Nephron (organoid): ENCODE data around the gene FTO.

Experiments used
- H3K27ac Mint-ChIP-seq, 3 experiments: 2 replicates each; pipeline ENCODE4 v1.8.0; 2020; ENCODE audit warnings: mixed read lengths in 3 of 3, mild to moderate bottlenecking in 2 of 3, moderate library complexity in 1 of 3
- H3K27me3 Mint-ChIP-seq: 2 replicates; pipeline ENCODE4 v1.8.0; 2021; ENCODE audit warnings: low read depth, mild to moderate bottlenecking, moderate library complexity, mixed read lengths
- H3K36me3 Mint-ChIP-seq: 2 replicates; pipeline ENCODE4 v1.8.0; 2020; ENCODE audit warnings: low read depth, mixed read lengths
- H3K4me1 Mint-ChIP-seq: 2 replicates; pipeline ENCODE4 v1.8.0; 2020; ENCODE audit warnings: mixed read lengths
- H3K4me3 Mint-ChIP-seq, 3 experiments: 2 replicates each; pipeline ENCODE4 v1.8.0; 2020; ENCODE audit warnings: mild to moderate bottlenecking in 3 of 3, mixed read lengths in 3 of 3, moderate library complexity in 2 of 3
- H3K9me3 Mint-ChIP-seq: 2 replicates; pipeline ENCODE4 v1.8.0; 2020; ENCODE audit warnings: mixed read lengths
- TF ChIP-seq, protein P1 (sequence below), 3 experiments: fragments of 200-600 bp; sonication (generic); IDR thresholded peaks; one replicate each; pipeline ENCODE4 v1.5.0; 2021; ENCODE audit warnings: antibody characterized with exemption in 3 of 3; ENCODE audit not compliant: unreplicated experiment in 3 of 3

The FTO gene

DNA sequence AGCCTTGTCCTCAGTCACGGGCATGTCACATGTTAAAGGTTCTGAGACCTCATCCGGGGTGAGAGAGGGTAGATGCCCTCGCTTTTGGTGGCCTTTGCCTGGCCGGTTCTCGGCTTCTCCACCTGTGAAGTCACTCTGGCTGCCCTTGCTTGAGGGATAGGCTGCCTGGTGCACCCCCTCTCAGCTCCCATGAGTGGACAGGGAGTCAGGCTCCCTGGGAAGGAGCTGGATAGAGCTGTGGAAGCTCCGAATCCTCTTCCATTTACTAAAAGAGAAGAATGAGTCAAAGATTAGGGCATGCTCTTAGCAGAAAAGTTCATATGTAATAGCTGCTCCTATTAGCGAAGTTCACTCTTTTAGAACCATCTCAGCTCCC lies 440.6 kb downstream of the FTO start:
- Mint-ChIP-seq H3K9me3 (peaks cover 7% of the 10 kb centered on the region), H3K27me3 (peaks cover 17% of the 10 kb centered on the region), H3K36me3 (no peaks in the 10 kb centered on the region), H3K4me1 (peaks cover 7% of the 10 kb centered on the region), H3K4me3 (no peak overlapping the region), H3K27ac (no peak overlapping the region)
- TF ChIP-seq, protein P1, sequence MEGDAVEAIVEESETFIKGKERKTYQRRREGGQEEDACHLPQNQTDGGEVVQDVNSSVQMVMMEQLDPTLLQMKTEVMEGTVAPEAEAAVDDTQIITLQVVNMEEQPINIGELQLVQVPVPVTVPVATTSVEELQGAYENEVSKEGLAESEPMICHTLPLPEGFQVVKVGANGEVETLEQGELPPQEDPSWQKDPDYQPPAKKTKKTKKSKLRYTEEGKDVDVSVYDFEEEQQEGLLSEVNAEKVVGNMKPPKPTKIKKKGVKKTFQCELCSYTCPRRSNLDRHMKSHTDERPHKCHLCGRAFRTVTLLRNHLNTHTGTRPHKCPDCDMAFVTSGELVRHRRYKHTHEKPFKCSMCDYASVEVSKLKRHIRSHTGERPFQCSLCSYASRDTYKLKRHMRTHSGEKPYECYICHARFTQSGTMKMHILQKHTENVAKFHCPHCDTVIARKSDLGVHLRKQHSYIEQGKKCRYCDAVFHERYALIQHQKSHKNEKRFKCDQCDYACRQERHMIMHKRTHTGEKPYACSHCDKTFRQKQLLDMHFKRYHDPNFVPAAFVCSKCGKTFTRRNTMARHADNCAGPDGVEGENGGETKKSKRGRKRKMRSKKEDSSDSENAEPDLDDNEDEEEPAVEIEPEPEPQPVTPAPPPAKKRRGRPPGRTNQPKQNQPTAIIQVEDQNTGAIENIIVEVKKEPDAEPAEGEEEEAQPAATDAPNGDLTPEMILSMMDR (IDR thresholded peaks at IDR 0.05; ENCODE audit: unreplicated experiment in 3 of 3) = no peak

GRCh38 chr16:54145881-54146280 lies 441.9 kb downstream of the FTO start:
- H3K36me3 Mint-ChIP-seq = no peaks in the 10 kb centered on the region
- TF ChIP-seq, protein P1 (IDR thresholded peaks at IDR 0.05; ENCODE audit: unreplicated experiment in 3 of 3) = no peak
- H3K4me1 Mint-ChIP-seq = peaks cover 7% of the 10 kb centered on the region
- H3K9me3 Mint-ChIP-seq = peaks cover 7% of the 10 kb centered on the region
- H3K4me3 Mint-ChIP-seq = no peak overlapping the region
- H3K27ac Mint-ChIP-seq = no peak overlapping the region
- H3K27me3 Mint-ChIP-seq = peaks cover 24% of the 10 kb centered on the region

- peaks cover 5% of the 10 kb centered on the region for H3K9me3 Mint-ChIP-seq
- no peaks in the 10 kb centered on the region for H3K4me1 Mint-ChIP-seq
- TF ChIP-seq, protein P1 (IDR thresholded peaks at IDR 0.05; ENCODE audit: unreplicated experiment in 3 of 3) = no peak
- peaks cover 24% of the 10 kb centered on the region for H3K27me3 Mint-ChIP-seq
- no peak overlapping the region for H3K4me3 Mint-ChIP-seq
- H3K27ac Mint-ChIP-seq = no peak overlapping the region
- no peaks in the 10 kb centered on the region for H3K36me3 Mint-ChIP-seq
These were observed 445.0 kb downstream of the FTO start for GRCh38 chr16:54148974-54149373.

DNA sequence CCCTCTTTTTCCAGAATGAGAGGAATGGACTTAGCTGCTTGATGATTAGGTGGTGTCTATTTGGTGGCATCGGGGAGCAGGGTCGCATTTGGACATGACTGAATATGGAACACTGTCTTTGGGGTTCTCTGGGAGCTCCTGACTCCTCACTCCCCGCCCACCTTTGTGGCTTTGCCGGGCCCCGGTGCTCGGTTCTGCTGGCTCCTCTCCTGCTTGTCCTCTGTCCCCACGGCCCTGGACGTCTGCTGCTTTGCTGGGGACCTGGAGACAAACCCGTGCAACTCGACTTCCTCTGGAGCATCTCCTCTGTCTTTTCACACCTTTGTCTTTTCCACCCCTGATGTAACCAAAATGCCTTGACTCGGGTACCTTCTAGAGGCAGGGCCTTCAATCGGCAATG lies 446.9 kb downstream of the FTO start:
- no peaks in the 10 kb centered on the region for H3K4me1 Mint-ChIP-seq
- TF ChIP-seq, protein P1 (IDR thresholded peaks at IDR 0.05; ENCODE audit: unreplicated experiment in 3 of 3) = no peak
- H3K9me3 Mint-ChIP-seq = peaks cover 8% of the 10 kb centered on the region
- peaks cover 23% of the 10 kb centered on the region for H3K27me3 Mint-ChIP-seq
- no peaks in the 10 kb centered on the region for H3K36me3 Mint-ChIP-seq
- H3K4me3 Mint-ChIP-seq = no peak overlapping the region
- no peak overlapping the region for H3K27ac Mint-ChIP-seq

DNA sequence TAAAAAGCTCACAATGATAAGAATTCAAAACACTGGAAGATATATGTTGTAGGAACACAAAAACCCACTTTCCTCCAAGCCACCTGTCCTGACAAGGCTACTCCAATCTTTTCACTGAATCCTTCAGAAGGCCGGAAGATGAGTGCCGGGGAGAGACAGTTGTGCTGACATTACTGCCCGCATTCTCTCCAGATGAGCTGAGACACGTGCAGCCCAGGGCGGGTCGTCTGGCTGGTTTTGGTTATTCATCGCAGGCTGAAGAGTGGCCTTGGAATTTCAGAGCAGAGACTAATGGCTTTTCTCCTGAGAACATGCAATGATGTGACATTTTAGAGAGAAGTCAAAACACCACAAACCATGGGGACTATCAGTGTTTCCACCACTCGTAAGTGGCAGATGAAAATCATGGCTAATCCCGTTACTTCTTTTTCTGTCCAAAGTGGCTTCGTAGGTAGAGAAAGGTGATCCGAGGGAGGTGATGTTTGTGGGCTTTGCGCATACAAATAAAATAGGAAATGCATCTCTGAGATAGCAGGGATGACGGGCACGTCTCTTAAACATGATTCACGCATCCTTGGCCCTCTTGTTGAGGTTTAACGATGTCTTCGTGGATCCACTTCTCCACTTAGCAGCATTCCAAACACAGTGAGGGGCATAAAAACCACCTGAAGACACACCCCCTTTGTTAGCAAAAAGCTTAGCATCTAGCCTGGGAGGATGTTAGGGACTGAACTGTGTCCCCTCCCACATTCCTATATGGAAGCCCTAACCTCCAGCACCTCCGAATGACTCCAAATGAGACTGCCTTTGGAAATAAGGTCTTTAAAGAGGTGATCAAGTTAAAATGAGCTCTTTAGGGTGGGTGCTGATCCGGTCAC lies 448.6 kb downstream of the FTO start:
- no peak overlapping the region for H3K4me3 Mint-ChIP-seq
- H3K27ac Mint-ChIP-seq = no peak overlapping the region
- H3K9me3 Mint-ChIP-seq = peaks cover 19% of the 10 kb centered on the region
- TF ChIP-seq, protein P1 (IDR thresholded peaks at IDR 0.05; ENCODE audit: unreplicated experiment in 3 of 3) = no peak
- H3K36me3 Mint-ChIP-seq = no peaks in the 10 kb centered on the region
- H3K27me3 Mint-ChIP-seq = peaks cover 27% of the 10 kb centered on the region
- no peaks in the 10 kb centered on the region for H3K4me1 Mint-ChIP-seq
